ENCODE results near the gene MAPT.

- no peak for TF ChIP-seq CTCF (conservative IDR thresholded peaks at IDR 0.05; ENCODE audit: low read depth, low read length)
- no peak for TF ChIP-seq USF2 (IDR thresholded peaks at IDR 0.05; ENCODE audit: low read depth, low read length)
- TF ChIP-seq POLR2A (IDR thresholded peaks at IDR 0.05; ENCODE audit: low read depth, low read length): no peak
- TF ChIP-seq FOS (IDR thresholded peaks at IDR 0.05; ENCODE audit: low read depth, low read length): no peak
- TF ChIP-seq CHD1 (IDR thresholded peaks at IDR 0.05; ENCODE audit: low read depth, low read length): no peak
- TF ChIP-seq SMC3 (IDR thresholded peaks at IDR 0.05; ENCODE audit: low read depth, low read length): no peak
Observed at GRCh38 chr17:45983614-45984310, 89.4 kb downstream of the MAPT start.

Data from IMR-90 (cell line).